ENCODE data around the gene TMEM185A.

DNA sequence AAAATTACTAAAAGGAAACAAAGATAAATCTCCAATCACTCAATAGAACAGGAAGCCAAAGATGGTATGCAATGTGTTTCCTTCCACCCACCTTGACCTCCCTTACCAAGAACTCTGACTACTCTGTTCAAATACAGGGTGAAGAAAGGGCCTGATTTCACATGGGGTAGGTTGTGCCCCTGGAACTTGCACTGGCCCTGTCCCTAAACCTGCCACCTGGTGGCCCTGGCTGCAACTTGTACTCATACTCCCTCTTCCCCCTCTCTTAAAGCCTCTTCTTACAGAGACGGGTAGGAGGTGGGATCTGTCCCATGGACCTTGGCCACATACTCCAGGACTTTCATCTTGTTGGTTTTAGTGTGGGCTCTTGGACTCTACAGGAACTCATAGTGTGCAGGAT lies 17.3 kb upstream of the TMEM185A start:
- TF ChIP-seq CTCF (IDR thresholded peaks at IDR 0.05; ENCODE audit: insufficient read depth, low read depth, low read length), result no peak
- no peak for TF ChIP-seq EZH2 (IDR thresholded peaks at IDR 0.05; ENCODE audit: insufficient read depth, low read length)
